MG63 (cell line): ENCODE results near the gene BARHL1. TPM values are rescaled to one million over a fixed set of nuclear protein-coding genes. Genes with fewer than 3 reads are reported as not detected.

Experiments
- DNase-seq: peaks from one replicate; pipeline ENCODE4 v3.0.0-alpha.2; 2020
- H3K27me3 ChIP-seq: fragments of 250-450 bp; sonication (Bioruptor Pico); 2 replicates; pipeline ENCODE4 v1.5.1; 2020; ENCODE audit warnings: mild to moderate bottlenecking, moderate library complexity
- H3K36me3 ChIP-seq: fragments of 250-450 bp; sonication (Bioruptor Pico); 2 replicates; pipeline ENCODE4 v1.5.1; 2020; ENCODE audit warnings: mild to moderate bottlenecking, moderate library complexity
- H3K4me3 ChIP-seq: fragments of 250-450 bp; sonication (Bioruptor Pico); 2 replicates; pipeline ENCODE4 v1.5.1; 2020; ENCODE audit warnings: mild to moderate bottlenecking, moderate library complexity
- H3K9me3 ChIP-seq: fragments of 250-450 bp; sonication (Bioruptor Pico); 2 replicates; pipeline ENCODE4 v1.5.1; 2020; ENCODE audit warnings: mild to moderate bottlenecking, moderate library complexity
- total RNA-seq: library from RNA; depleted of rRNA; stranded (reverse); fragments of >200 nt; shearing (Covaris generic); gene quantifications from 2 replicates; pipeline ENCODE4 v1.2.3, GENCODE V29; 2014; ENCODE audit warnings: low replicate concordance

Gene BARHL1
- total RNA-seq, 1 experiment from 2014 or later, result not detected

DNA sequence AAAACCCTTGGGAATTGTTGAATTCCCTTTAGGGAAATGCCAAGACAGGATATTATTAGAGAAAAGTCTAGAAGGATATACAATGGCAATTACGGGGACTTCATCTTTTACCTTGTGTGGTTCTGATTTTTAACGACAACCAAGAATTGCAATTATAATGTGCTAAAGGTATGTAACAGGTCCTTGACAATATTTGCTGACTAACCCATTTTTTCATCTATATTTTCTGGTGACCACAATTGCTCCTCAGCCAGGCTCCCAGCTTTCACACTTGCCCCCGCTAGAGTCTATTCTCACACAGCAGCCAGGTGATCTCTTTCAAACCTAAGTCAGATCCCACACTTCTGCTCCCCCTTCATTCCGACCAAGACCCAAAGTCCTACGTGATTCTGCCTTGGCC, 34.3 kb downstream of the BARHL1 start:
- H3K27me3 ChIP-seq, result no peaks in the 10 kb centered on the region

DNA sequence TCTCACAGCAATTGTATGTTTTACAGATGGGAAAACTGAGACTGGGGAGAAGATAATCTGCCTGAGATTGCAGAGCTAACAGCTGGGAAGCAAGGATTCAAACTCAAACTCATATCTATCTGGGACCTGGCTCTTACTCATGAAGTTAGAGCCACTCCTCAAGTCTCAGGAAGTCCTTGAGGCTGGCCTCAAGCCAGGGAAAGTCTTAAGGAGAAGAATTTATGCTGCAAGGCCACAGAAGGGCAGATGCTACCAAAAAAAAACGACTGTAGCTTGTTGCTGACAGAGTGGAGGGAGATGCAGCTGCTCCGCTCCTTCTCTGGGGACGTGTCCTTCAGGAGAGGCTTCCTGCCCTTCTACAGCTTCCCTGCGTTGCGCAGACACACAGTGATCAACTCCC, 39.8 kb downstream of the BARHL1 start:
- Histone ChIP-seq H3K36me3 (peaks cover 40% of the 10 kb centered on the region), H3K9me3 (no peaks in the 10 kb centered on the region), H3K4me3 (no peak overlapping the region), H3K27me3 (no peaks in the 10 kb centered on the region)
- DNase-seq, result no peak

More for the DNA sequence above, 34.3 kb downstream of the BARHL1 start:
- no peak overlapping the region for H3K4me3 ChIP-seq
- no peak for DNase-seq
- no peaks in the 10 kb centered on the region for H3K9me3 ChIP-seq
- peaks cover 62% of the 10 kb centered on the region for H3K36me3 ChIP-seq

DNA sequence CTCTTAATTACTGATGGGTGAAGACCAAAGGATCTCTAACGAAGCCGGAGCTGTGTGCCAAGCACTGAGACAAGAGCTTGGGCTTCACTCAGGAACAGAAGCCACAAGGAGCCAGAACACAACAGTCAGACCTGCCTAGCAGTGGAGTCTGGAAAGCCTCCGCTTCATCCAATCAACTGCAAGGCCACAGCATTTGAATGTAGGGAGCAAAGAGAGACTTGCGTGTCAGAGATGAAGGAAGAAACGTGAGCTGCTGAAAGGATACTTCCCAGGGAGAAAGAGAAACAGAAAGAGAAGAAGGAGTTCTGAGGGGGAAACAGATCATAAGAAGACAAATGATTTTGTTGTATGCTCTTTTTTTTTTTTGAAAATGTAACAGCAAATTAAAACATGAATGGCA, 43.9 kb downstream of the BARHL1 start:
- Histone ChIP-seq H3K27me3 (no peaks in the 10 kb centered on the region), H3K4me3 (no peak overlapping the region), H3K36me3 (peaks cover 44% of the 10 kb centered on the region), H3K9me3 (no peaks in the 10 kb centered on the region)
- DNase-seq, result no peak

DNA sequence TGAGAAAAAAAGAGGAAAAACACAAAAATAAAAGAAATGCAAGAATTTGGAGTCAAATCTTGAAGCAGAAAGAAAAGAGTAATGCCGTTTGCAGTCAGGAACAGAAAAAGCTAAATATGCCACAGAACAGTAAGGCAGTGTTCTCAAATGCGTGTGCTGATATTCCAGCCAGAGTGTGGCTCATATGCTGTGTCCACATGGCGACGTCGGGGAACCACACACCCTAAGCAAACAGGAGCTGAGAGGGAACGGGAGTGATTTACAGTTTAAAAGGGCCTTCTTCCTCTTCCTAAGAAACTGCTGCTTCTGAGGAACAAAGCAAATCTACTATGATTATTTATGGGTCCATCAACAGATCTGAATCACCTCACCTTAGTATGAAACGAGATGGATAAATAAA, 44.7 kb downstream of the BARHL1 start:
- Histone ChIP-seq H3K4me3 (no peak overlapping the region), H3K27me3 (no peaks in the 10 kb centered on the region), H3K9me3 (no peaks in the 10 kb centered on the region), H3K36me3 (peaks cover 48% of the 10 kb centered on the region)
- DNase-seq, result no peak

DNA sequence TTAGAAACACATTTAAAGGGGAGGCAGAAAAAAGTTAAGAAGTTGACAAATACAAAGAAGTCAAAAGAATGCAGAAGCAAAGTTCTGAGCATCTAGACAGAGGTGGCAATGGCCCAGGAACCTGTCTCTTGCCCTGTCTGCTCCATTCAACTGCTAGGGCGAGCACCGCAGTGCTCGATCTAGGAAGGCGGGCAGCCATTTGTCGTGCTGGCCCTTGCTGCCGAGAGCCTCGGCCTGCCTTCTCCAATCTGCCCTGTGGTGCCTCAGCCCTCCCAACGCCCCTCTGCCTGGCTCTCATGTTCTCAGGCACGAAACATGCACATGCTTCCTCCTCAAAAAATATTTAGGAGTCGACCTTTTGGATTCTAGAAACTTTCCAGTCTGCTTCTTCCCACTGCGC, 45.2 kb downstream of the BARHL1 start:
- Histone ChIP-seq H3K9me3 (no peaks in the 10 kb centered on the region), H3K36me3 (peaks cover 53% of the 10 kb centered on the region), H3K4me3 (no peak overlapping the region), H3K27me3 (no peaks in the 10 kb centered on the region)
- DNase-seq, result no peak

DNA sequence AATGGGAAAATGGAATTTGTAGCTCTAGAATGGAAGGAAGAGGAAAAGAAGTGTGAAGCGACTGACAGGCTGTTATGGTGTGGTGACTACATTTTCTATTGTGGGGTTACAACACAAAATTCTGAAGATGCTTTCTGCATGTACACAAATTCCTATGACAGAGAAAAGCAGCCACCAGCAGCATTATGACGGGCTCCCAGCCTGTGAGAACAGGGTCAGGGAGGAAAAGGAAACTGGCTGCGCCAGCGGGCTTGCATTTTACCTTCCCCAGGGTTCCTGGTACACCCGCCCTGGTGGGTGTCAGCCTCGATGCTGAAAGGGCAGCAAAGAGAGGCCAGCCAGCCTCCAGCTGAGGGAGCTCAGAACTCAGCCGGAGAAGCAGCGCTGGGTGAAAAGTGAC, 46.3 kb downstream of the BARHL1 start:
- Histone ChIP-seq H3K4me3 (no peak overlapping the region), H3K9me3 (no peaks in the 10 kb centered on the region), H3K27me3 (no peaks in the 10 kb centered on the region), H3K36me3 (peaks cover 55% of the 10 kb centered on the region)
- no peak for DNase-seq

DNA sequence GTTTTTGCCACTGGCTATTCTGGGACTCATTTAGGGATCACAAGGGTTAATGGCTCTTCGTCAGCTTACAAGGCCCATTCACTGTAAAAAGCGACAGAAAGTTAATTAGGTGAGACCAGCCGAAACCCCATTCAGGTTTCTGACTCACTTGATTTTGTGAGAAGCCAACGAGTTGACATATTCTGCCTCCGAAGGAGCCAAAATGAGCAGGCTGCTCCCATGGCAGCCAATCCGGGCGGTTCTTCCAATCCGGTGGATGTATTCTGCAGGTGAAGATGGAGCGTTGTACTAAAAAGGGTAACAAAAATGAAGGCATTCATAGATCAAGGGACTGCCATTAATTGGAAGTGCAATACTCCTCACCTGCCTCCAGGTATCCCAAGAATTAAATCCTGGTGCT, 47.7 kb downstream of the BARHL1 start:
- Histone ChIP-seq H3K9me3 (no peaks in the 10 kb centered on the region), H3K4me3 (no peak overlapping the region), H3K36me3 (peaks cover 52% of the 10 kb centered on the region), H3K27me3 (no peaks in the 10 kb centered on the region)
- no peak for DNase-seq

DNA sequence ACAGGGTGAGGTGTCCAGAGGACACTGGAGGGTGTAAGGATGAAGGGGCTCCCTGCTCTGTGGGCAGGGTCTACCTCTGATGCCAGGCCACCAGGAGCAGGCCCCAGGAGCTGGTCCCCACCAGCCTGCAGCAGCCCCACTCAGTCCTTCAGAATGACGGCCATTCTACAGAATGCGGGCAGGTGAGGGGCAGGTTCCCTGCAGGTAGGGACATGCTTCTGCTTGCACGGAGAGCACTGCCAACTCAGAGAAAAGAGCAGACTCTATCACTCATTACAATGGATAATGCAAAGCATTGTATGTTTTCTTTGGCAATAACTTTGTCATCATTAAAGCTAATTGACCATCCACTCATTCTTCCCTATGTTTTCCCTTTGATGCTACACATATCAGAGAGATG, 48.4 kb downstream of the BARHL1 start:
- Histone ChIP-seq H3K4me3 (no peak overlapping the region), H3K36me3 (peaks cover 48% of the 10 kb centered on the region), H3K9me3 (no peaks in the 10 kb centered on the region), H3K27me3 (no peaks in the 10 kb centered on the region)
- DNase-seq, result no peak

DNA sequence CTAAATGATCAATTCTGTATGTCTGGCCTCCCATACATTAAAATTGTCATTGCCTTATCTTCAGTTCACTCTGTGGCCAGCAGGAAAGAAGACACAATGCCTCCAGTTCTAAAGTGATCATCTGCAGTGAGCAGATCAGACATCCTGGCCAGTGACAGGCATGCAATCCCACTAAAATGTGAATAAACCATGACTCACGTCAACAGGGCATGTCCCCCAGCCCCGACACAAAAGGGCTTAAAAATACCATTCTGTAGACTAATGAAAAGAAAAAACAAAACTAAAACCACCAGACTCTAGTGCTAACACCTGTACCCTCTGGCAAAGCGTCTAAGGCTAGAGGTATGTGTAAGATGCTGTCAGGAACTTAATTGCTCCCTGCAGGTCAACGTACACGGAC, 48.9 kb downstream of the BARHL1 start:
- Histone ChIP-seq H3K36me3 (peaks cover 48% of the 10 kb centered on the region), H3K4me3 (no peak overlapping the region), H3K27me3 (no peaks in the 10 kb centered on the region), H3K9me3 (no peaks in the 10 kb centered on the region)
- DNase-seq, result peak; percentile 8

DNA sequence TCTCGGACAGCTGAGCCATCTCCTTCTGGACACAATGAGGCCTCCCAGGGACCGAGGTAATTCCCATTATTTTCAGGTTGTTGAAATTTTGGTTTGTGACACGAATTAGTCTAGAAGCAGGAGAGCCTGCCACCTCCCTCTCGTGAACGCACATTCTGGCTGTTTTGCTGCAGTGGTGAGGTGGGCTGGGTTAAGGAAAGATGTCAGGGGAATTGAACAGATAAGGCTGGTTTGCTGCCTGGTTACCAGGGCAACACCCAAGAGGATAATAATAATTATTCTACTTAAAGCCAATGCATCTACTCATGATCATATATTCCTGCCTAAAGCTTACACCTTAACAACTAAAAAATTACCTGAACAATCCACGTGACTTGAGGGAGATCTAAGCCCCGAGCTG, 49.3 kb downstream of the BARHL1 start:
- Histone ChIP-seq H3K4me3 (no peak overlapping the region), H3K27me3 (no peaks in the 10 kb centered on the region), H3K36me3 (peaks cover 48% of the 10 kb centered on the region), H3K9me3 (no peaks in the 10 kb centered on the region)
- DNase-seq, result no peak

DNA sequence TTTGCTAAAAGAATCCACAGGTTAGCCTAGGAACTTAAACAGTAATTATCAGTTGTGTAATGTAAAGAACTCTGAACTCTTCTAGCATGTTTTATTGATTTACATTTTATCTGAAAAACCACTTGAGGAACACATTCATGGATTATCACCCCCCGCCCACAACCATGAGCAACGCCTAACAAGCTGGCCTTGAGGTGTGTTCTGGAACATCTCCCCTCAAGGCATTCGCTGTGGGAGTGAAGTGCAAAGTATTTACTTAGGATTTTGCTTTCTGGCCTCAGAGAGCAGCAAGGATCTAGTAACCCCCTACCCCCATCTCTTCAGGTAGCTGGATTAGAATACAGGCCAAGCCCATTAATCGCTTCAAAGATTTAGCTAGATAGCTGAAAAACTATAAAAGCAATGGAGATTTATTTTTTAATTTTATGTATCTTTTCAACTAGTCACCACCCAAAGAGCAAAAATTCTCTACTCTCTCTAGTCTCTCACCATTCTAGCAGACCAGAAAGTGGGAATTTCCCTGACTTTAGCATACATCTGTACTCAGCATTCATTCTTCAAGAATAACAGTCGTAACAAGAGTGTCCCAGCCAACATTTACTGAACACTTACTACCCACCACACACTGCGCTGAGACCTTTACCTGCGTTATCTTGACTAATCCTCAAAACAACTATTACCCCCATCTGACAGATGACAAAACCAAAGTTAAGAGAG, 50.2 kb downstream of the BARHL1 start:
- DNase-seq, result no peak
- Histone ChIP-seq H3K27me3 (no peaks in the 10 kb centered on the region), H3K9me3 (no peaks in the 10 kb centered on the region), H3K4me3 (no peak overlapping the region), H3K36me3 (peaks cover 53% of the 10 kb centered on the region)

DNA sequence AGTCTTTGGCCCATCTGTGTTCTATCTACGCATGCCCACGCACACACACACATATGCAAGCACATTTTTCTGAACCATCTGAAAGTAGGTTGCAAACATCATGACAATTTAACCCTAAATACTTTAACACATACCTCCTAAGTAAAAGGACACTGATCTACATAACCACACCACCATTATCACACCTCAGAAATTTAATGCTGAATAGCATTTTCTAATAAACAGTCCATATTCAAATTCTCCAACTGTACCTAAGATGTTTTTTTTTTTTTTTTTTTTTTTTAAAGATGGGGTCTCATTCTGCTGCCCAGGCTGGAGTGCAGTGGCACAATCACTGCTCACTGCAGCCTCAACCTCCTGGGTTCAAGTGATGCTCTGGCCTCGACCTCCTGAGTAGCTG, 51.9 kb downstream of the BARHL1 start:
- Histone ChIP-seq H3K9me3 (no peaks in the 10 kb centered on the region), H3K27me3 (no peaks in the 10 kb centered on the region), H3K36me3 (peaks cover 54% of the 10 kb centered on the region), H3K4me3 (no peak overlapping the region)
- DNase-seq, result no peak

DNA sequence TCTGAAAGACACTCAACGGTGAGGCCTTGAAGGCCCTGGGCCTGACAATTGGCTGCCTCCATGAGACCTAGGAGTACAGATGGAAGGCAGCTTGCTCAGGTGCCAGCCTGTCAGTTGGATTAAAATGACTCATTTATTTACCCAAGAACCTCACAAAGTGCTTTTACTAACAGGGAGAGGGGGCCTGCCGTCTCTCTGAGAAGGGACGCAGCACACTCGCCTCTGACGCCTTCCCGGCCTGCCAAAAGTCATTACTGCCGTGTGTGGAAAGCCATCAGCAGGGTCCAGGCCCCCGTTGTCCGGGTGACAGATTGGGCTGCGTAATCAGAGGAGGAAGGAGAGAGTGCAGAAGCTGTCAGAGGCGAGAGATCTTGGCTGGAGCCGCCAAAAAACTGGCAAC, 54.9 kb downstream of the BARHL1 start:
- Histone ChIP-seq H3K9me3 (no peaks in the 10 kb centered on the region), H3K36me3 (peaks cover 48% of the 10 kb centered on the region)
- DNase-seq, result no peak

DNA sequence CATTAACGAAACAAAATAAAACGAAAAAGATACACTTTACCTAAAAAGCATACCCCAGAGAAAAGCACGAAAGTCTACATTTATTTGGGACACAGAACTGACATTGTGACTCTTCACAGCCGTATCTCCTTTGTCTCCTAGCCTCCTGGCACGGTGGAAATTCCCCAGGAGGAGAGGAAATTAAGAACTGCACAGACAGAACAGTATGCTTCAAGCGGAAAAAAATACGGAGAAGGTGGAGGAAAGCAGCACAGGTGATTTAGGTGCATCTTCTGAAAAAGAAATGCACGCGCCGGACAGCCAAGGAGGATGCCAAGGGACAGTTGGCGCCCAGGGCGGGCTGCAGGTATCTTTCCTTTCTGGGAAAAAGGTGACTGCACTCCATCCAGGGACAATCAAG, 55.4 kb downstream of the BARHL1 start:
- Histone ChIP-seq H3K9me3 (no peaks in the 10 kb centered on the region), H3K36me3 (peaks cover 44% of the 10 kb centered on the region), H3K4me3 (no peak overlapping the region), H3K27me3 (no peaks in the 10 kb centered on the region)
- no peak for DNase-seq

More for the DNA sequence above, 54.9 kb downstream of the BARHL1 start:
- H3K4me3 ChIP-seq, result no peak overlapping the region
- no peaks in the 10 kb centered on the region for H3K27me3 ChIP-seq

DNA sequence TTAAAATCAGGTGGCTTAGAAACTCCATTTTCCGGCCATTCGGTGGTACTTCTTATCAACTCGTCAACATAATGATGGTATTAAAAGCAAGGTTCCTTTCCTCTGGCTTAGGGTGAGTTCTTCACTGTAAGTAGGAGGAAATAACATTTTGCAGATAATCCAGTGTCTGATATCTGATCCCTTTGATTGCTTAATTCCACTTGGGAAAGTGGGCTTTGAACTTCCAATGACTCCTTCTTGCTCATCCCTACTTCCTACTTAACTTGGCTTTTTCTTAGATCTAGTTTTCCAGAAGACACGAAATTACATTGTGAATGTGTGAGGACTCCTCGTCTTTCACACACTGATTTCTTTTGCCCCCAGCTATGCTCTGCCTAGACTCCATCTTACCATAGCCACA, 55.8 kb downstream of the BARHL1 start:
- no peaks in the 10 kb centered on the region for H3K9me3 ChIP-seq
- H3K4me3 ChIP-seq, result no peak overlapping the region
- H3K36me3 ChIP-seq, result peaks cover 44% of the 10 kb centered on the region
- DNase-seq, result no peak
- H3K27me3 ChIP-seq, result no peaks in the 10 kb centered on the region

DNA sequence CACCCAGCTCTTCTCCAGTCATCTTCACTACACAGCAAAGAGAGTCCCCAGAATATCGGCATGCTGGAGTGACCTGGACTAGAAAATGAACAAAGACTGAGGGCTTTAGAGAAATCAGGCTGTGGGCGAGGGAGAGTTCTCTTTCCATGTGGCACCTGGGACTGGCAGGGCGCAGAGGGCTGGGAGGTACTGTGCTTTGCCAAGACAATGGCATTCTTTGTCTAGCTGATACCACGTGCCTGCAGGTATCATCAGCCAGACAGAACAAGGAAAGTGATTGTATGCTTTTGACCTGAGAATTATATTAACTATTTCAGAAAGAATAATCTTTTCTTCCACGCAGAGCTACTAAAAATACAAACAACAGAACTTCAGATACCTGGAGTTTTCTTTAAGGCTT, 56.9 kb downstream of the BARHL1 start:
- no peak for DNase-seq
- no peaks in the 10 kb centered on the region for H3K9me3 ChIP-seq
- H3K27me3 ChIP-seq, result no peaks in the 10 kb centered on the region
- peaks cover 48% of the 10 kb centered on the region for H3K36me3 ChIP-seq
- no peak overlapping the region for H3K4me3 ChIP-seq
